CD4-positive, alpha-beta T cell treated with Interleukin-10 for 1 hour (primary cell): ENCODE measurements around the gene PAK4.
"Not testable (repeated sequence)": the region's sequence is repeated elsewhere in the genome, so short reads cannot be mapped to it uniquely, and the experiment has no call there.

Source experiments
- DNase-seq: peaks from one replicate; pipeline ENCODE4 v3.0.0-alpha.2; 2020

The PAK4 gene

GRCh38 chr19:39100500-39101166 is 25.0 kb upstream of the PAK4 start:
- no peak for DNase-seq

DNA sequence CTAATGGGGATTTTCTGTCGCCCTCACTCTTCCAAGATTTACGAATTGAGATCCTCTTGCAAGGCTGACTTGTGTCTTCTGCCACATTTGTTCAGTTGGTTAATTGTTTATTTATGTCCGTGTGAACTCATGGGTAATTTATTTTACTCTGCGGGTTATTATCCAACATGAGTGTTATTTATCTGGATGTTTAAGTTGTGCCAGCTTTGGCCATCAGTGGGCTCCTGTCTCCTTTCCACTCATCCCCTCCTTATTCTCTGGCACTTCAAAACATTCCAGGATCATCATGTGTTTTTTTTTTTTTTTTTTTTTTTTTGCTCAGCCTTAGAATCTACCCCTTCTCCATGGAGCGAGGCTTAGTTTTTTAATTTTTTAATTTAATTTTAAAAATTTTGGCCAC is 22.4 kb upstream of the PAK4 start:
- DNase-seq = no peak

DNA sequence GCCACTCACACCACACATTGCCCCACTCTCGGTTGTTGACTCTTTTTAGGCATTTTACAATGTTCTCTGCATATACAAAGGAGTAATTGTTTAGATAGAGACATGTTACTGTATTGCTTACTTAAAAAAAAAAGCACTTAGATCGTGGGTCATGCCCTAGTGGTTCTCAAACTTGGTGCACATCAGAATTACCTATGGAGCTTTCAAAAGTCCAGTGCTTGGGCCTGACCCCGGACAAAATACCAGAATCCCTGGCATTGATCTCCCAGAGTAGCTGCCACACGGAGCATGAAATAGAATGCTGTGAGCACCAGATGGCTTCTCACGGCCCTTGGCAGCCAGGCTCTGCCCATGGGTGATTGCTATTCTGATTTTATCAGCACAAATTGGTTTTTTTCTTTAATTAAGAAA is 21.4 kb upstream of the PAK4 start:
- DNase-seq = no peak

DNA sequence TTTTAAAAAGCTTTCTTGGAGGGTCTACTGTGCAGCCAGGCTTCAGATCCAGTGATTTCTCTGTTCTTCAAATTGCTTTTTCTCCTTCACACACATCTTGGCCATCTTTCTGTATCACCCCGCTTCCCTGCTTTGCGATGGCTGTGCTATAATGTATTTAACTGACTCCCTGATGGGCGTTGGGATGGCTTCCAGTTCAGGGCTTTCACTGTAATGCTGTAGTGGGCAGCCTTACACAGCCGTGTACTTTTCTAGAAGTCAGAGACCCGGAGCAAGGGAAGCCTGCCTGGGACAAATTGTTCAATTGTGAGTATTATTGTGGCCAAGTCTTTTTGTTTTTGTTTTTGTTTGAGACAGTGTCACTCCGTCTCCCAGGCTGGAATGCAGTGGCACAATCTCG is 19.4 kb upstream of the PAK4 start:
- no peak for DNase-seq

GRCh38 chr19:39109641-39110040 is 15.9 kb upstream of the PAK4 start:
- DNase-seq = no peak

DNA sequence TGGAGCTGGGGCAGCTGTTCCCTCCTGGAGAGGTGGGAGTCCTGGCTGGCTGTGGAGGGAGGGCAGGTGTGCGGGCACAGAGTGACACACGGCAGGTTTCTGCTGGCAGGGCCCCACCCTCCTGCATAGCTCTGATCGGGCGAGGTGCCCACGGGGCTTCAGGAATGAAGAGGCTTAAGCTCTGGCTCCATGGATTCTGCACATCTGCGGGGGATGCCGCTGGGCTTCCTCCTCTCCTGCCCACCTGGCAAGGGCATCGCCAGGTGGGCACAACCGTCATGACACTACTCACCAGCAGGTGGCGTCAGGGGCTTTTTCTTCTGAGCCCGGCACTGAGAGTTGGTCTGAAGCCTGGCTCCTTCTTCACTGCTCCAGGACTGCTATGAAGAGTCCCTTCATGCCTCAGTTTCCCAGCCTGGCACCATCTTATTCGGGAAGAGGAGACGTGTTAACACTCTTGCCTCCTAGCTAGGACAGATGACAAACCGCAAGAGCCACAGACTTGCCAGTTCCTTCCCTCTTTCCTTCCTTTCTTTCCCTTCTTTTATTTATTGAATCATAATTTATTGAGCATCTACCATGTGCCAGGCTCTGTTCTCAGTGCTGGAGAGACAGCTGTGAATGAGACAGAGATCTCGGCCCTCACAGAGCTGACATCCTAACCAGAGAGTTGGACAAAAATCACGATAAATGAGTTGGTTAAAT is 15.2 kb upstream of the PAK4 start:
- peak; percentile 74 for DNase-seq

DNA sequence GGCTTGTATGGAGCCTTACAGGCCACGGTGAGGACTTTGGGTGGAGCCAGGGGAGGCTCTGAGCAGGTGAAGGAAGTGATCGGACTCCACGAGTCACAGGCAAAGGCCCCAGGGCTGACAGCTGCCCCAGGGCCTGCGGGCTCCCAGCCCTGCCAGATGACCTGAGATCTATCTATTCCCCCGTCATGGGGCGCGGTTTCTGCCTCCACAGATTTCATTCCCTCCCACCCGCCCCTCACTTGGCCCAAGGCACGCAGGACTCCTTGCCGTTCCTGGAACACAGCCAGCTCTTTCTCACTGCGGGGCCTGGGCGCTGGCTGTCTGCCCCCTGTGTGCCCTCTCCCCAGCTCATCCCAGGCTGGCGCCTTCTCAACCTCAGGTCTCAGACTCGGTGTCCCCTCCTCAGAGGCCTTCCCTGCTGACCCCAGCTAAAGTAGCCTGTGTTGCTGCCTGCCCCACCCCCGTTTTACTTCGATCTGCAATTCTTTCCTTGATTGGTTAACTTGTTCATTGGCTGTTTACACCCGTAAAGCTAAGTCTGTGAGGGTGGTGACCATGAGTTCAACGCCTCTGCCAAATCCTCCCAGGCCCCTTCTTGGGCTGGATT is 13.9 kb upstream of the PAK4 start:
- DNase-seq = no peak

DNA sequence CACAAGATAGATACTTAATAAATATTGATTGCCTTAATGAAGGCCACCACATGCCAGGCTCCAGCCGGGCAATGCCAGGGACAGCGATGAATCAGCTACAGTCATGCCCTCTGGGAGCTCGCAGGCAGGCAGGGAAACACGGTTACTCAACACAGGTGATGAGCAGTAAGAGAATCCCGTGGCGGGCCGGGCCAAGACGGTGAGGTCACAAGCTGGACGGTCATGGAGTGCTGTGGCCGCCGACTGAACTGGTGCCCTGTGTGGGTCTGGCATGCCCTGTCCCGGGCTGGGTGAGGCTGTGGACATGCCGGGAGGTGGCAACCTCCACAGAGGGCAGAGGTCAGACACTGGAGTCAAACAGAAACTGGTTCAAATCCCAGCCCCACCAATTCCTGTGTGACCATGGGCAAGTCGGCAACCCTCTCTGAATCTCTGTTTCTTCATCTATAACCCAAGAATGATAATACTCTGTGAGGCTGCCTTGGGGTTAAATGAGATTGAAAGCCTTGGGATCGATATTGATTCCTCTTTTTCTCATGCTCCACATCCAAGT is 13.2 kb upstream of the PAK4 start:
- no peak for DNase-seq

DNA sequence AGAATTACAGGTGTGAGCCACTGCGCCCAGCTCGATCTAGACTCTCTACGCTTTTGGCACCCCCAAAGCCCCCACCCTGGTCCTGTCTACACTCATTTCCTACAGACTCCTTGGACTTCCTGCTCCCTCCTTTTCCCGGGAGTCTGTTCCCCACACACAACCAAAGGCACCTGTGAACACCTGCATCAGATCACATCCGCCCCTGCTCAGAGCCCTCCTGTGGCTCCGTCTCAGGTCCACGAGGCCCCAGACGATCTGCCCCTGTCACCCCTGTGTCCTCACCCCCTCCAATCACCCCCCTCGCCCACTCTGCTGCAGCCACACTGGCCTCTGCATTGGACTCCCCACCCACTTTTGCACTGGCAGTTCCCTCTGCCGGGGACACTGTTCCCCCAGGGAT is 12.4 kb upstream of the PAK4 start:
- no peak for DNase-seq

- DNase-seq = no peak
These were observed 10.3 kb upstream of the PAK4 start for GRCh38 chr19:39115105-39115847.

- DNase-seq = not testable (repeated sequence)
These were observed 8.6 kb upstream of the PAK4 start for GRCh38 chr19:39117023-39117422.

- no peak for DNase-seq
These were observed 5.8 kb upstream of the PAK4 start for GRCh38 chr19:39119830-39120229.

- no peak for DNase-seq
These were observed 2.5 kb upstream of the PAK4 start for GRCh38 chr19:39122934-39123731.

GRCh38 chr19:39124136-39124764 is 1.3 kb upstream of the PAK4 start:
- DNase-seq = no peak

GRCh38 chr19:39125199-39125553 is 410 bp upstream of the PAK4 start:
- no peak for DNase-seq

DNA sequence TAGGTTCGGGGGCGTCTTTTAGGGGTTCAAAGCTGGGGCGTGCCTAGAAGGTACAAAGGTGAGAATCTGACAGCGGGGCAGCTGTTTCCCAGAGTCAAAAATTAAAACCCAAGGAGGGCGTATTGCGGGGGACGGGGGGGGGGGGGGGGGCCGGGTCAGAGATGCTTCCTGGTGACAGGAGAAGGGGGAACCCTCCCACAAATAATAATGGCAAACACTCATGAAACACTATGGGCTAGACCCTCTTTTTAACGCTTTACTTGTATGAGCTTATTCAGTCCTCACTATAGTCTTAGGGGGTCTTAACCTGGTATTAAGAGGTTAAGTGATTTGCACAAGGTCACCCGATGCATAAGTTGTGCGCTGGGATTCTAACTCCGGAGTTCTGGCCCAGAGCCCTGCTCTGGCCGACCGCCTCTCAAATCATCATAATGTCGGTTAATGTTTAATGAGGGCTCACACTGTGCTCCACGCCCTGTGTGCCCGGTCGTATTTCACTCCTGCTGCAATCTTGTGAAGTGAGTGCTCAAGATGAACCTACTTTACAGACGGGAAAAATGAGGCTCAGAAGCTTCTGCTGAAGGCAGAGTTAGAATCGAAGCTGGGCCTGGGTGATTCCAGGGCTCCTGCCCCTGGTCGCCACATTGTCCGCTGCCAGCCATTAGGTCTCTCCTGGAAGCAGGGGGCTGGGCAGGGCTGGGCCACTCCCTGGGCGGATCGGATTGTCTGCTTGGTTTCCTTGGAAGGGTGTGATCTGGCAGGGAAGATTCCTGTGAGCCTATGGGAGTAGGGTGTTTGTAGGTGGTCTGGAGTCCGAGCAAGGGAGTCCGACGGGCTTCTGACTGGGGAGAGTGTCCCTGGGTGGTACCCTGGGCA is 964 bp downstream of the PAK4 start:
- no peak for DNase-seq

GRCh38 chr19:39127812-39128515 is 2.4 kb downstream of the PAK4 start:
- DNase-seq = no peak

- no peak for DNase-seq
These were observed 3.0 kb downstream of the PAK4 start for GRCh38 chr19:39128516-39129079.

GRCh38 chr19:39129116-39129515 is 3.5 kb downstream of the PAK4 start:
- no peak for DNase-seq
